Psoas muscle (tissue), 8 donors: ENCODE results near the gene ASPN. TPM values are rescaled to one million over a fixed set of nuclear protein-coding genes. Genes with fewer than 3 reads are reported as not detected.

Source experiments
- ATAC-seq, 4 donors: fragments of 200-7000 bp; cut with Tn5 transposase; one replicate each; pipeline ENCODE4 v1.9.1; 2020; ENCODE audit warnings: moderate library complexity in 3 of 4, mild to moderate bottlenecking in 2 of 4
- DNase-seq, 2 donors: peaks; one replicate each; pipeline ENCODE4 v3.0.0-alpha.2; 2020
- H3K27ac ChIP-seq: fragments of 200-600 bp; one replicate; pipeline ENCODE4 v1.8.0; 2022
- H3K27me3 ChIP-seq, 3 donors: fragments of 200-600 bp in 1 of 3; one replicate each; pipeline versions ENCODE4 v1.6.1 to v1.8.0; 2013 to 2022; ENCODE audit warnings: low read length in 2 of 3, mild to moderate bottlenecking in 2 of 3, moderate library complexity in 1 of 3; ENCODE audit not compliant: insufficient read depth in 3 of 3
- H3K36me3 ChIP-seq, 2 donors: fragments of 200-600 bp in 1 of 2; one replicate each; pipeline versions ENCODE4 v1.6.1 to v1.8.0; 2013 to 2022; ENCODE audit warnings: low read depth in 1 of 2, mild to moderate bottlenecking in 1 of 2, moderate library complexity in 1 of 2; ENCODE audit not compliant: insufficient read depth in 1 of 2
- H3K4me1 ChIP-seq: fragments of 200-600 bp; one replicate; pipeline ENCODE4 v1.8.0; 2022
- H3K4me3 ChIP-seq: fragments of 200-600 bp; one replicate; pipeline ENCODE4 v1.8.0; 2022; ENCODE audit warnings: mild to moderate bottlenecking
- H3K9me3 ChIP-seq: fragments of 200-600 bp; one replicate; pipeline ENCODE4 v1.8.0; 2022
- WGBS, 3 donors: extraction: QIAGEN DNeasy Blood & Tissue Kit; methylation state at CpG; one replicate each; pipeline versions ENCODE4 v1.1.6 to v1.1.7; 2013; 5-methylcytosine and 5-hydroxymethylcytosine counted together
- intact Hi-C, 2 donors: fragments of 100-400 bp; cut with DNase I; formaldehyde crosslinking; loops; one replicate each; pipeline versions ENCODE4 v1.11.0 to v1.14.2; 2022
- polyA plus RNA-seq, 3 donors: library from polyadenylated mRNA; stranded (reverse); fragments of 200-250 nt; gene quantifications; one replicate each; pipeline ENCODE4 v1.2.3, GENCODE V29; 2013
- total RNA-seq, 4 donors: library from RNA; stranded (reverse); fragmentation: NEBNext Ultra II Directional in 2 of 4; extraction: Animal tissue kit (Norgen Biotek cat#: 25700) in 2 of 4; gene quantifications; one replicate each; pipeline versions ENCODE4 v1.2.1 to v1.2.4, GENCODE V29; 2021 to 2023
- TF ChIP-seq, protein P1 (sequence below): fragments of 200-600 bp; IDR thresholded peaks from one replicate; pipeline ENCODE4 v1.8.0; 2022; ENCODE audit warnings: antibody characterized with exemption
- donor health status: healthy with polysubstance abuse.
- donor health status: DM: no; HTN: no; CAD: no; lungs with moderate emphysema.
- donor health status: Bipolar disorder and iron deficiency.
- donor health status: healthy.
- donor health status: DM: yes; HTN: yes; CAD: no.
- donor health status: DM: no; HTN: no; CAD: no.
- donor health status: DM: no; HTN: no; CAD: no.
- donor health status: DM: yes; HTN: yes; CAD: no.

ASPN gene
- total and polyA plus RNA-seq, 7 donors = 0.52 to 5.7 (median 1.2) TPM

DNA sequence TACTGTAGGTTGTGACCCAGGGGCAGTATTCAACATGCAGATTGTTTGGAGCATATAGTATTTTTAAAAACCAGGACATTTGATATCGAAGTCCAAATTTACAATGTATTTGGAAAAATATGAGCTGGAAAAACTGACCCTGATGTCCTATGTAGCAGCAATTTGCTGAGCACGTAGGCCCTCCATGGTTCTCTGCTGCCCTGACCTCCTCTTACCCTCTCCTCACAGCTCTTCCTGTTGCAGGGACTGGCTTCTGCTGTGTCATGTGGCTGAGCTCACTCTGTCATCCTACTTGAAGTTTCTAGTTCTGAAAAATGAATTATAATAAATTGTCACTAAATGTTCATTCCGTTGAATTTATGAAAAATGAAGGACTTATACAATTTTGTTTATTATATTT lies 4.1 kb upstream of the ASPN start:
- DNase-seq (no peak), ATAC-seq (no peak)
- 84 to 86% (median 86%) methylated on average over 3 of the region's 3 CpGs for WGBS, 3 donors
- Histone ChIP-seq H3K4me3 (no peak overlapping the region), H3K9me3 (no peaks in the 10 kb centered on the region), H3K36me3 (no peaks in the 10 kb centered on the region), H3K4me1 (peaks cover under 1% of the 10 kb centered on the region), H3K27me3 (no peaks in the 10 kb centered on the region), H3K27ac (no peak overlapping the region)
- TF ChIP-seq, protein P1, sequence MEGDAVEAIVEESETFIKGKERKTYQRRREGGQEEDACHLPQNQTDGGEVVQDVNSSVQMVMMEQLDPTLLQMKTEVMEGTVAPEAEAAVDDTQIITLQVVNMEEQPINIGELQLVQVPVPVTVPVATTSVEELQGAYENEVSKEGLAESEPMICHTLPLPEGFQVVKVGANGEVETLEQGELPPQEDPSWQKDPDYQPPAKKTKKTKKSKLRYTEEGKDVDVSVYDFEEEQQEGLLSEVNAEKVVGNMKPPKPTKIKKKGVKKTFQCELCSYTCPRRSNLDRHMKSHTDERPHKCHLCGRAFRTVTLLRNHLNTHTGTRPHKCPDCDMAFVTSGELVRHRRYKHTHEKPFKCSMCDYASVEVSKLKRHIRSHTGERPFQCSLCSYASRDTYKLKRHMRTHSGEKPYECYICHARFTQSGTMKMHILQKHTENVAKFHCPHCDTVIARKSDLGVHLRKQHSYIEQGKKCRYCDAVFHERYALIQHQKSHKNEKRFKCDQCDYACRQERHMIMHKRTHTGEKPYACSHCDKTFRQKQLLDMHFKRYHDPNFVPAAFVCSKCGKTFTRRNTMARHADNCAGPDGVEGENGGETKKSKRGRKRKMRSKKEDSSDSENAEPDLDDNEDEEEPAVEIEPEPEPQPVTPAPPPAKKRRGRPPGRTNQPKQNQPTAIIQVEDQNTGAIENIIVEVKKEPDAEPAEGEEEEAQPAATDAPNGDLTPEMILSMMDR = no peak
- intact Hi-C loops = no loop called here

DNA sequence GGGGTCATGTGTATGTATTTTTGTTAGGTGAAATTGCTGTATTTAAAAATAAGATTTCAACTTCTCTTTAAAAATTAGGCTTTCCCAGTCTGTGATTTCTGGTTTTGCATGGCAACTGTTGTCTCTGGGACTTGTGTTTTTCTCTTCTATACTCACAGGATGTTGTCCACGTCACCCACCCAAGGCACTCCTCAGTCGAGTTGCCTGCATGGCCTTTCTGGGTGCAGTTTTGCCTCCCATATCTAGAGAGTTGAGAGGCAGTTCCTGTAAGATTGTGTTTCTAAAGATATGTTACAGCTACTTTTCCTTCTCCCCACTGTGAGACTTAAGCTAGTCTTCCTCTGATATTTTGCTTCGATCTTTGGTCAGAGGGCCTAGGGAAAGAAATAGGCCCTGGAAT lies 2.3 kb upstream of the ASPN start:
- H3K36me3 ChIP-seq = no peaks in the 10 kb centered on the region
- no peaks in the 10 kb centered on the region for H3K27me3 ChIP-seq
- WGBS, 3 donors = 79 to 89% (median 84%) methylated on average over 3 of the region's 3 CpGs
- H3K4me1 ChIP-seq = peaks cover 19% of the 10 kb centered on the region
- ATAC-seq (no peak), DNase-seq (no peak)
- no peaks in the 10 kb centered on the region for H3K9me3 ChIP-seq
- no peak overlapping the region for H3K27ac ChIP-seq
- H3K4me3 ChIP-seq = no peak overlapping the region
- intact Hi-C loops = no loop called here
- TF ChIP-seq, protein P1 = no peak

DNA sequence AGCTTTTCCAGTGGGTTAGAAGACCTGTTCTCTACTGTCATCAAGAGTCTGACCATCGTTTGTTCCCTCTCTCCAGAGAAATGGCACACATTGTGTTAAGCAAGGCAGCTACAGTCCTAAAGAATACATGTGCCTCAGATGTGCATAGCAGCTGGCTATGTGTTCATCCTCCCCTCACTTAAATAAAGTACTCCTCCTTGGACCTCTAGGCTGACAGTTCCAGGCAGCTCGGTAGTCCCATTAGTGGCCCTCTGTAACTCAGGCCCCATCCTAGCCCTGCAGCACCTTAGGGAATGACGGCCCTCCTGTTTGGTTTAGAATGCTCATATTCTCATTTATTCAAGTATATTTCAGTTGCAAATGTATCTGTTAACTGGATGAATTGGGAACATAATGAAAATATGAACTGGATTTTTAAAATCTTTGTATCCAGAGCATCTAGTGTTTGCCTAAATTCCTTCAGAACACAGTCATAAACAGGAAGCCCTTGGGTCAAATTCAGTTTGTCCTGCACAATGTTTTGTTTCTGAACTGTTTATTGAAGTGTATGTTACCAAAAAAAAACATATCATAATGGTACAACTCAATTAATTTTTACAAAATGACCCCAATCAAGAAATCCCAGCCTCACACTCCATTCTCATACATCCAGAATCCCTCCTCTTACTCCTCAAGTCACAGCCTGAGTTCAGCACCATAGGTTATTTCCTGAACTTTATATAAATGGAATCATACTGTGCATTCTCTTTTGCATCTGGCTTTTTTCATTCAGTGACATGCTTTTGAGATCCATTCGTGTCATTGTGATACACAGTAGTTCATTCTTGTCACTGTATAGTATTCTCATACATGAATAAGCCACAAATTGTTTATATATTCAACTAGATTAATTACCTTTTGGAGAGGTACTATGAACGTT lies 1.6 kb upstream of the ASPN start:
- TF ChIP-seq, protein P1 = no peak
- Histone ChIP-seq H3K27me3 (no peaks in the 10 kb centered on the region), H3K4me1 (peaks cover 20% of the 10 kb centered on the region), H3K36me3 (no peaks in the 10 kb centered on the region), H3K27ac (no peak overlapping the region), H3K4me3 (no peak overlapping the region), H3K9me3 (no peaks in the 10 kb centered on the region)
- intact Hi-C loops = no loop called here
- ATAC-seq (no peak), DNase-seq (no peak)
- WGBS, 3 donors = 81 to 85% (median 85%) methylated on average over 5 of the region's 5 CpGs

DNA sequence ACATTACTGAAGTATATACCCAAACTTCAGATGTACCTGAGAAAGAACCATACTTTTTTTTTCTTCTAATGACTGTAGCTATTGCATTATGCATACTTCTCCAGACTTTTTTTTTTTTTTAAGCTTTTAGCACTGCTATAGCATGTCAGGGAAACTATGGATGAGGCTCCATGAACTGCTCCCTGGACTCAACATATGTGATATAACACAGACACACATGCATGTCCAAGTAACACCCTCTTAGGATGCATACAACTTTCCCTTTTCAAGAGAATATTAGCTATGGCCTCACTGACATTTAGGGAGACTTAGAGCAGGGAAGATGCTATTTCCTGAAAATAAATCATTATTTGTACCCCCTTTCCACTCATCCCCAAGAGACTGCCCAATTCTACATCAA lies 499 bp upstream of the ASPN start:
- no peaks in the 10 kb centered on the region for H3K9me3 ChIP-seq
- TF ChIP-seq, protein P1 = no peak
- no peaks in the 10 kb centered on the region for H3K36me3 ChIP-seq
- H3K27ac ChIP-seq = no peak overlapping the region
- peaks cover 20% of the 10 kb centered on the region for H3K4me1 ChIP-seq
- intact Hi-C loops = no loop called here
- no peaks in the 10 kb centered on the region for H3K27me3 ChIP-seq
- ATAC-seq = no peak
- H3K4me3 ChIP-seq = no peak overlapping the region
- no peak for DNase-seq
